NCI-H187 treated with DMSO at 0.1 percent for 48 hours (cell line): ENCODE measurements around the gene VSX1.

ENCODE experiments used
- DNase-seq: peaks from one replicate; lab custom pipeline; 2025; lab: John Stamatoyannopoulos, UW

Gene VSX1

GRCh38 chr20:25081730-25082497 is at the start of gene VSX1:
Gene VSX1, minus strand, starts transcription at chr20:25082141. Its CDS starts 45 bp downstream, at chr20:25082096.
- no peak for DNase-seq

GRCh38 chr20:25129908-25130307 is 48.0 kb upstream of the VSX1 start:
- DNase-seq: no peak

GRCh38 chr20:25129428-25129827 is 47.5 kb upstream of the VSX1 start:
- DNase-seq: no peak

- DNase-seq: no peak
Measured at GRCh38 chr20:25128649-25129048, 46.7 kb upstream of the VSX1 start.

- no peak for DNase-seq
Measured at GRCh38 chr20:25127761-25128537, 46.0 kb upstream of the VSX1 start.

- no peak for DNase-seq
Measured at GRCh38 chr20:25126204-25127029, 44.5 kb upstream of the VSX1 start.

GRCh38 chr20:25125636-25126035 is 43.7 kb upstream of the VSX1 start:
- no peak for DNase-seq

GRCh38 chr20:25120920-25121319 is 39.0 kb upstream of the VSX1 start:
- no peak for DNase-seq

GRCh38 chr20:25120457-25120856 is 38.5 kb upstream of the VSX1 start:
- no peak for DNase-seq

GRCh38 chr20:25118529-25118928 is 36.6 kb upstream of the VSX1 start:
- no peak for DNase-seq

- no peak for DNase-seq
Measured at GRCh38 chr20:25117990-25118389, 36.0 kb upstream of the VSX1 start.

GRCh38 chr20:25116739-25117458 is 35.0 kb upstream of the VSX1 start:
- no peak for DNase-seq

GRCh38 chr20:25103526-25103925 is 21.6 kb upstream of the VSX1 start:
- DNase-seq: no peak

GRCh38 chr20:25100914-25101313 is 19.0 kb upstream of the VSX1 start:
- no peak for DNase-seq

- no peak for DNase-seq
Measured at GRCh38 chr20:25099601-25100140, 17.7 kb upstream of the VSX1 start.

GRCh38 chr20:25097498-25097897 is 15.6 kb upstream of the VSX1 start:
- DNase-seq: no peak

- DNase-seq: no peak
Measured at GRCh38 chr20:25090492-25091429, 8.8 kb upstream of the VSX1 start.

GRCh38 chr20:25089662-25090061 is 7.7 kb upstream of the VSX1 start:
- no peak for DNase-seq

GRCh38 chr20:25089096-25089495 is 7.2 kb upstream of the VSX1 start:
- no peak for DNase-seq

- no peak for DNase-seq
Measured at GRCh38 chr20:25088267-25088666, 6.3 kb upstream of the VSX1 start.
